IPS DF 6.9 (cell line): ENCODE data around the gene DPH7.

Experiments used
- DNase-seq: peaks from one replicate; pipeline ENCODE4 v3.0.0-alpha.2; 2013; ENCODE audit warnings: low read depth, low spot score
- H3K27ac ChIP-seq: one replicate; pipeline ENCODE4 v1.5.1; 2013; ENCODE audit warnings: low read length, control low read depth
- H3K27me3 ChIP-seq: 2 replicates; pipeline ENCODE4 v1.6.1; 2013; ENCODE audit warnings: mild to moderate bottlenecking, low read length; ENCODE audit not compliant: control insufficient read depth, insufficient read depth
- H3K36me3 ChIP-seq: 2 replicates; pipeline ENCODE4 v1.6.1; 2013; ENCODE audit warnings: low read length; ENCODE audit not compliant: control insufficient read depth, insufficient read depth
- H3K4me1 ChIP-seq: 2 replicates; pipeline ENCODE4 v1.6.1; 2013; ENCODE audit warnings: low read length; ENCODE audit not compliant: control insufficient read depth, insufficient read depth
- H3K4me3 ChIP-seq: 2 replicates; pipeline ENCODE4 v1.5.1; 2013; ENCODE audit warnings: mild to moderate bottlenecking, low read length
- H3K9me3 ChIP-seq: 2 replicates; pipeline ENCODE4 v1.6.1; 2013; ENCODE audit warnings: low read length, inconsistent platforms; ENCODE audit not compliant: control insufficient read depth, insufficient read depth
- WGBS: extraction: QIAGEN DNeasy Blood & Tissue Kit; methylation state at CpG from one replicate; pipeline ENCODE4 v1.1.7; 2013; ENCODE audit warnings: mixed read lengths, missing lambda C conversion rate; ENCODE audit not compliant: insufficient read length, insufficient coverage; 5-methylcytosine and 5-hydroxymethylcytosine counted together

Gene DPH7

GRCh38 chr9:137509198-137509597 lies 69.5 kb downstream of the DPH7 start:
- Histone ChIP-seq H3K4me3 (no peak overlapping the region), H3K9me3 (no peaks in the 10 kb centered on the region), H3K4me1 (no peaks in the 10 kb centered on the region), H3K27ac (no peak overlapping the region), H3K36me3 (no peaks in the 10 kb centered on the region), H3K27me3 (no peaks in the 10 kb centered on the region)
- 100% methylated on average over 3 of the region's 14 CpGs for WGBS
- no peak for DNase-seq

GRCh38 chr9:137506702-137507171 lies 72.0 kb downstream of the DPH7 start:
- WGBS: no CpG with 5 or more reads among the region's 26 CpGs
- H3K4me3 ChIP-seq: no peak overlapping the region
- H3K27me3 ChIP-seq: no peaks in the 10 kb centered on the region
- no peak overlapping the region for H3K27ac ChIP-seq
- H3K36me3 ChIP-seq: no peaks in the 10 kb centered on the region
- no peak for DNase-seq
- H3K9me3 ChIP-seq: no peaks in the 10 kb centered on the region
- no peaks in the 10 kb centered on the region for H3K4me1 ChIP-seq

- no peak for DNase-seq
- no CpG with 5 or more reads among the region's 15 CpGs for WGBS
- H3K4me3 ChIP-seq: no peak overlapping the region
Observed at GRCh38 chr9:137506274-137506673, 72.5 kb downstream of the DPH7 start.

GRCh38 chr9:137505421-137506140 lies 73.1 kb downstream of the DPH7 start:
- Histone ChIP-seq H3K27me3 (no peaks in the 10 kb centered on the region), H3K36me3 (no peaks in the 10 kb centered on the region; the same call in 1 of the 2 replicates), H3K9me3 (no peaks in the 10 kb centered on the region), H3K4me1 (no peaks in the 10 kb centered on the region), H3K27ac (no peak overlapping the region), H3K4me3 (no peak overlapping the region)
- no peak for DNase-seq
- no CpG with 5 or more reads among the region's 28 CpGs for WGBS

More at GRCh38 chr9:137506274-137506673, 72.5 kb downstream of the DPH7 start:
- no peaks in the 10 kb centered on the region for H3K9me3 ChIP-seq
- no peak overlapping the region for H3K27ac ChIP-seq
- no peaks in the 10 kb centered on the region for H3K27me3 ChIP-seq
- H3K36me3 ChIP-seq: no peaks in the 10 kb centered on the region
- no peaks in the 10 kb centered on the region for H3K4me1 ChIP-seq
